ENCODE results near the gene DLG3.

DLG3 gene

GRCh38 chrX:70476166-70476933 is 31.7 kb downstream of the DLG3 start:
- Histone ChIP-seq H2AFZ (ENCODE audit: low read length) (no peak overlapping the region), H3K9ac (ENCODE audit: low read length) (no peak overlapping the region), H3K9me2 (ENCODE audit: low read depth, low read length) (no peaks in the 10 kb centered on the region), H3K27me3 (ENCODE audit: insufficient read depth, low read length) (no peaks in the 10 kb centered on the region), H3K79me2 (ENCODE audit: insufficient read depth, low read length) (no peaks in the 10 kb centered on the region), H3K9me3 (ENCODE audit: low read length) (no peaks in the 10 kb centered on the region), H3F3A (ENCODE audit: insufficient read depth, low read length) (no peaks in the 10 kb centered on the region), H3K4me3 (ENCODE audit: low read depth, low read length, poor library complexity, severe bottlenecking) (no peak overlapping the region), H3K4me2 (ENCODE audit: low read length) (no peak overlapping the region), H3K36me3 (ENCODE audit: insufficient read depth, low read length) (0 out of 2 replicates have a peak, but pooled peaks cover 2% of the 10 kb centered on the region), H3K27ac (ENCODE audit: low read depth, low read length, poor library complexity, severe bottlenecking) (no peak overlapping the region), H4K20me1 (ENCODE audit: insufficient read depth, low read length) (no peaks in the 10 kb centered on the region), H3K4me1 (ENCODE audit: insufficient read depth, low read length, severe bottlenecking) (no peaks in the 10 kb centered on the region)
- TF ChIP-seq, protein P1, sequence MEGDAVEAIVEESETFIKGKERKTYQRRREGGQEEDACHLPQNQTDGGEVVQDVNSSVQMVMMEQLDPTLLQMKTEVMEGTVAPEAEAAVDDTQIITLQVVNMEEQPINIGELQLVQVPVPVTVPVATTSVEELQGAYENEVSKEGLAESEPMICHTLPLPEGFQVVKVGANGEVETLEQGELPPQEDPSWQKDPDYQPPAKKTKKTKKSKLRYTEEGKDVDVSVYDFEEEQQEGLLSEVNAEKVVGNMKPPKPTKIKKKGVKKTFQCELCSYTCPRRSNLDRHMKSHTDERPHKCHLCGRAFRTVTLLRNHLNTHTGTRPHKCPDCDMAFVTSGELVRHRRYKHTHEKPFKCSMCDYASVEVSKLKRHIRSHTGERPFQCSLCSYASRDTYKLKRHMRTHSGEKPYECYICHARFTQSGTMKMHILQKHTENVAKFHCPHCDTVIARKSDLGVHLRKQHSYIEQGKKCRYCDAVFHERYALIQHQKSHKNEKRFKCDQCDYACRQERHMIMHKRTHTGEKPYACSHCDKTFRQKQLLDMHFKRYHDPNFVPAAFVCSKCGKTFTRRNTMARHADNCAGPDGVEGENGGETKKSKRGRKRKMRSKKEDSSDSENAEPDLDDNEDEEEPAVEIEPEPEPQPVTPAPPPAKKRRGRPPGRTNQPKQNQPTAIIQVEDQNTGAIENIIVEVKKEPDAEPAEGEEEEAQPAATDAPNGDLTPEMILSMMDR (IDR thresholded peaks at IDR 0.05; ENCODE audit: low read length), result no peak
- no peak for TF ChIP-seq EZH2 (IDR thresholded peaks at IDR 0.05; ENCODE audit: borderline replicate concordance, low read length)

DNA sequence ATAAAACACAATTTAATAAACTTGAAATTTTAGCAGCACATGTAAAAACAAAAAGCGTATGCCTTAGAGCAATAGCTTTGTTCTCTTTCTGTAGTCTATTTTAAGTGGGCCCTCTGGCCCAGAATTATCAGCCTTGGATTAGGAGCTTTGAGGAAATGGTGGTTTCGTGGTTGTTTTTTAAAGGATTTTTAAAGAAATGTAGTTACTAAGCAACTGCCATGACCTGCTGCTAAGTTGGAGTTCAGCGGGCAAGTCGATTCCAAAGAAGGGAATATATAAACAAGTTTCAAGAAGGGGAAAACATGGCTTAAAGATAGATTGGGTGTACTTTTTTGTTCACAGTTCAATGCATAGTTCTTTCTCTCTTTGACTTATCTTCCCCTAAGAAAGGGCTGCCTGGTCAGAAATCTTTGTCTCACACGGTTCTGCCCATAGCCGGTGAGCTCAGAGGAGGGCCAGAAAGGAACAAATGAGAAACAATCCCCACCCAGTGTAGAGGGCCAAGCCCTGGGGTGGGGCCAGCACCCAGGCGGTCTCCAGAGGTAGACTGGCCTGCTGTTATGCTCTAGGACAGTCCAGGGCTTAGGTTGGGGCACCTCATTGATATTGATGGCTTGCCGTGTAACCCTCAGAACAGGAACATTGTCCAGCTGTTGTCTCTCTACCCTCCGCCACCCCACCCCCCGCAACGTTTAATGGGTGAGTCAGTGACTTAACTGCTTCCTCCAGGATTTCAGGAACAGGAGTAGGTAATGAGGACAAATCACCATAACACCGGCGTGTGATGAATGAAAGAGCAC is 32.5 kb downstream of the DLG3 start:
- H3K4me3 ChIP-seq (ENCODE audit: low read depth, low read length, poor library complexity, severe bottlenecking), result no peak overlapping the region
- H2AFZ ChIP-seq (ENCODE audit: low read length), result no peak overlapping the region
- H3F3A ChIP-seq (ENCODE audit: insufficient read depth, low read length), result no peaks in the 10 kb centered on the region
- no peaks in the 10 kb centered on the region for H3K27me3 ChIP-seq (ENCODE audit: insufficient read depth, low read length)
- no peaks in the 10 kb centered on the region for H3K9me3 ChIP-seq (ENCODE audit: low read length)
- no peak for TF ChIP-seq EZH2 (IDR thresholded peaks at IDR 0.05; ENCODE audit: borderline replicate concordance, low read length)
- TF ChIP-seq, protein P1 (IDR thresholded peaks at IDR 0.05; ENCODE audit: low read length), result no peak
- no peak overlapping the region for H3K4me2 ChIP-seq (ENCODE audit: low read length)
- no peaks in the 10 kb centered on the region for H3K79me2 ChIP-seq (ENCODE audit: insufficient read depth, low read length)
- no peaks in the 10 kb centered on the region for H3K4me1 ChIP-seq (ENCODE audit: insufficient read depth, low read length, severe bottlenecking)
- no peak overlapping the region for H3K27ac ChIP-seq (ENCODE audit: low read depth, low read length, poor library complexity, severe bottlenecking)
- no peaks in the 10 kb centered on the region for H3K9me2 ChIP-seq (ENCODE audit: low read depth, low read length)
- H3K36me3 ChIP-seq (ENCODE audit: insufficient read depth, low read length), result peaks cover 2% of the 10 kb centered on the region; the same call in 1 of the 2 replicates
- no peak overlapping the region for H3K9ac ChIP-seq (ENCODE audit: low read length)
- no peaks in the 10 kb centered on the region for H4K20me1 ChIP-seq (ENCODE audit: insufficient read depth, low read length)

DNA sequence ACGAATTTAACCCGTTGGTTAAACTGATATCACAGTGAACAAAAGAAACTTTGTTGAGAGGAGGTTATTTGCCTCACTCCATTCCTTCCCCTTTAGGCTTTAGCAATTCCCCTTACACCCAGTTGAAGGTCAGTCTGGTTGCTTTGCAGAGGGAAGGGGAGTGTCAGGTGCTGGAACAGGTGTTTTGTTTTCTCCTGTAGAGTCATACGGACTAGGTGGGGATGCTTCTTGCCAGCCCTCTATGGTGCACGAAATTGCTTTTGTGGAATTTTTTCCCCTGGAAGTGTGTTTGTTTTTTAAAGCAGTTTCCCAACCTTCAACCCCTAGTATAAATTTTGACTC is 33.1 kb downstream of the DLG3 start:
- Histone ChIP-seq H3K4me2 (ENCODE audit: low read length) (no peak overlapping the region), H3K4me1 (ENCODE audit: insufficient read depth, low read length, severe bottlenecking) (no peaks in the 10 kb centered on the region), H4K20me1 (ENCODE audit: insufficient read depth, low read length) (no peaks in the 10 kb centered on the region), H3K9me2 (ENCODE audit: low read depth, low read length) (no peaks in the 10 kb centered on the region), H3K27me3 (ENCODE audit: insufficient read depth, low read length) (no peaks in the 10 kb centered on the region), H3F3A (ENCODE audit: insufficient read depth, low read length) (no peaks in the 10 kb centered on the region), H3K79me2 (ENCODE audit: insufficient read depth, low read length) (no peaks in the 10 kb centered on the region), H3K36me3 (ENCODE audit: insufficient read depth, low read length) (peaks cover 2% of the 10 kb centered on the region; the same call in 1 of the 2 replicates), H3K4me3 (ENCODE audit: low read depth, low read length, poor library complexity, severe bottlenecking) (no peak overlapping the region), H3K27ac (ENCODE audit: low read depth, low read length, poor library complexity, severe bottlenecking) (no peak overlapping the region), H3K9ac (ENCODE audit: low read length) (no peak overlapping the region), H3K9me3 (ENCODE audit: low read length) (no peaks in the 10 kb centered on the region), H2AFZ (ENCODE audit: low read length) (no peak overlapping the region)
- no peak for TF ChIP-seq EZH2 (IDR thresholded peaks at IDR 0.05; ENCODE audit: borderline replicate concordance, low read length)
- TF ChIP-seq, protein P1 (IDR thresholded peaks at IDR 0.05; ENCODE audit: low read length), result no peak
